Raji (cell line): ENCODE measurements around the gene INCA1.

Source experiments
- POLR2A ChIP-seq: IDR thresholded peaks from 2 replicates; pipeline ENCODE4 v1.6.1; 2011; ENCODE audit warnings: low read depth, low read length, control low read depth; ENCODE audit not compliant: insufficient read depth

Gene INCA1

GRCh38 chr17:4997302-4998026 is at the start of gene INCA1, which contains the start of gene KIF1C:
TSS of gene INCA1 (minus strand) at chr17:4997522. CDS start at chr17:4994437, 3,085 bp downstream.
TSS of gene KIF1C (plus strand) at chr17:4997950. CDS start at chr17:5000247, 2,297 bp downstream.
- TF ChIP-seq POLR2A: peak; percentile 65

GRCh38 chr17:5045496-5045895 is 48.2 kb upstream of the INCA1 start:
- no peak for TF ChIP-seq POLR2A

GRCh38 chr17:5044630-5045029 is 47.3 kb upstream of the INCA1 start:
- TF ChIP-seq POLR2A: no peak

- no peak for TF ChIP-seq POLR2A
Measured at GRCh38 chr17:5043524-5043923, 46.2 kb upstream of the INCA1 start.

- TF ChIP-seq POLR2A: no peak
Measured at GRCh38 chr17:5042157-5043022, 45.1 kb upstream of the INCA1 start.

- no peak for TF ChIP-seq POLR2A
Measured at GRCh38 chr17:5035315-5035714, 38.0 kb upstream of the INCA1 start, which contains the start of gene SLC52A1. TSS of gene SLC52A1 (minus strand) at chr17:5035426. CDS start at chr17:5034606, 820 bp downstream.

- no peak for TF ChIP-seq POLR2A
Measured at GRCh38 chr17:5034651-5035050, 37.3 kb upstream of the INCA1 start.

GRCh38 chr17:5034063-5034462 is 36.7 kb upstream of the INCA1 start:
- no peak for TF ChIP-seq POLR2A

- no peak for TF ChIP-seq POLR2A
Measured at GRCh38 chr17:5033352-5034015, 36.2 kb upstream of the INCA1 start.

GRCh38 chr17:5032865-5033264 is 35.5 kb upstream of the INCA1 start:
- no peak for TF ChIP-seq POLR2A

GRCh38 chr17:5031365-5032082 is 34.2 kb upstream of the INCA1 start:
- peak; percentile 27; the same call in 1 of the 2 replicates for TF ChIP-seq POLR2A

GRCh38 chr17:5027916-5028315 is 30.6 kb upstream of the INCA1 start:
- no peak for TF ChIP-seq POLR2A

- TF ChIP-seq POLR2A: no peak
Measured at GRCh38 chr17:5027299-5027698, 30.0 kb upstream of the INCA1 start.

- TF ChIP-seq POLR2A: no peak
Measured at GRCh38 chr17:5024604-5025003, 27.3 kb upstream of the INCA1 start.
